HepG2 (cell line): Measurements from ENCODE around the gene NLRC5. TPM values are rescaled to one million over a fixed set of nuclear protein-coding genes. Genes with fewer than 3 reads are reported as not detected.

Experiments used
- ATAC-seq: fragments of 200-7000 bp; cut with Tn5 transposase; 3 replicates; pipeline ENCODE4 v1.9.1; 2020; ENCODE audit warnings: mild to moderate bottlenecking, moderate library complexity
- BruUV-seq: library from RNA; stranded (reverse); fragments of 400-500 nt; replicated peaks from 2 replicates; lab custom pipeline; 2021; lab: Mats Ljungman, UMichigan
- CTCF ChIA-PET: fragments of 300-600 bp; formaldehyde crosslinking; extraction: SDS; loops from one replicate; lab custom pipeline; 2021; ENCODE audit warnings: low total read pairs, inconsistent platforms, low intra/inter-chr PET ratio; lab: Yijun Ruan, JAX
- POLR2A ChIA-PET: fragments of 350-600 bp; sonication (Branson Sonifier 250); formaldehyde crosslinking; loops from one replicate; lab custom pipeline; 2020; ENCODE audit warnings: antibody characterized with exemption, inconsistent platforms; lab: Yijun Ruan, JAX
- DNase-seq: peaks from one replicate; pipeline ENCODE4 v3.0.0-alpha.2; 2015; ENCODE audit warnings: low spot score
- FAIRE-seq: peaks from 3 replicates; lab custom pipeline; 2011; peaks lifted over from hg19 to GRCh38; lab: Jason Lieb, UNC
- H2AFZ ChIP-seq: one replicate; pipeline ENCODE4 v1.6.1; 2011; ENCODE audit warnings: low read length, inconsistent platforms
- H3K27ac ChIP-seq: fragments of 300-600 bp; 3 replicates; pipeline ENCODE4 v1.8.0; 2011; ENCODE audit warnings: mixed run types, mild to moderate bottlenecking, mixed read lengths, low read length, inconsistent platforms; ENCODE audit not compliant: insufficient read depth; ENCODE audit errors: extremely low read length
- H3K27me3 ChIP-seq, 2 experiments: fragments of 200-600 bp in 1 of 2; 2 replicates in 1 of 2; 3 replicates in 1 of 2; pipeline versions ENCODE4 v1.6.0 to v1.8.0; 2011; ENCODE audit warnings: low read length in 2 of 2, mild to moderate bottlenecking in 2 of 2, moderate library complexity in 2 of 2, inconsistent platforms in 1 of 2; ENCODE audit not compliant: insufficient read depth in 2 of 2, control insufficient read depth in 1 of 2
- H3K36me3 ChIP-seq, 2 experiments: fragments of 200-600 bp in 1 of 2; replicated peaks in 1 of 2; 2 replicates in 1 of 2; 3 replicates in 1 of 2; pipeline versions ENCODE4 v1.5.1 to v1.8.0; 2011; ENCODE audit warnings: low read length in 2 of 2, inconsistent platforms in 1 of 2; ENCODE audit not compliant: insufficient read depth in 2 of 2, control insufficient read depth in 1 of 2
- H3K4me1 ChIP-seq: 2 replicates; pipeline ENCODE4 v1.5.1; 2012; ENCODE audit warnings: low read length, inconsistent platforms; ENCODE audit not compliant: insufficient read depth
- H3K4me2 ChIP-seq: 2 replicates; pipeline ENCODE4 v1.6.0; 2011; ENCODE audit warnings: low read depth, low read length, inconsistent platforms
- H3K4me3 ChIP-seq, 3 experiments: fragments of 200-600 bp in 1 of 3; sonication (generic), shearing (Covaris generic) in 1 of 3; replicated peaks in 1 of 3; 2 replicates each; pipeline ENCODE4 v1.5.1; 2011 to 2016; ENCODE audit warnings: low read length in 3 of 3, inconsistent platforms in 2 of 3, low read depth in 2 of 3, mild to moderate bottlenecking in 2 of 3, control low read depth in 1 of 3, mixed read lengths in 1 of 3; ENCODE audit not compliant: insufficient read depth in 1 of 3
- H3K79me2 ChIP-seq: one replicate; pipeline ENCODE4 v1.6.1; 2011; ENCODE audit warnings: low read length, inconsistent platforms; ENCODE audit not compliant: insufficient read depth
- H3K9ac ChIP-seq: 2 replicates; pipeline ENCODE4 v1.6.0; 2011; ENCODE audit warnings: mild to moderate bottlenecking, low read depth, low read length, inconsistent platforms; ENCODE audit not compliant: insufficient read depth
- H3K9me3 ChIP-seq: 2 replicates; pipeline ENCODE4 v1.5.1; 2012; ENCODE audit warnings: mild to moderate bottlenecking, low read length
- H4K20me1 ChIP-seq: 2 replicates; pipeline ENCODE4 v1.6.0; 2011; ENCODE audit warnings: inconsistent platforms, mild to moderate bottlenecking, low read length, moderate library complexity; ENCODE audit not compliant: insufficient read depth
- MAFK ChIP-seq, 2 experiments: IDR thresholded peaks in 1 of 2; conservative IDR thresholded peaks in 1 of 2; 2 replicates each; pipeline ENCODE4 v1.6.1; 2011; ENCODE audit warnings: improper control_type of control experiment in 2 of 2, low read length in 2 of 2
- ZNF639 ChIP-seq: conservative IDR thresholded peaks from 2 replicates; pipeline ENCODE4 v1.6.1; 2018; ENCODE audit warnings: missing genetic modification reagents
- WGBS: methylation state at CpG from one replicate; pipeline ENCODE4 v1.1.6; 2017; ENCODE audit warnings: low lambda C conversion rate; 5-methylcytosine and 5-hydroxymethylcytosine counted together
- in situ Hi-C: cut with HindIII; loops from 2 replicates; pipeline ENCODE4 v1.10.0; 2017; ENCODE audit warnings: low pct_unique_long_range_greater_than_20kb; ENCODE audit not compliant: extremely low pct_ligation_motif_present
- intact Hi-C: fragments of 100-400 bp; cut with micrococcal nuclease; formaldehyde crosslinking; loops from one replicate; pipeline ENCODE4 v1.10.0; 2022; ENCODE audit not compliant: unreplicated experiment
- polyA plus RNA-seq, 8 experiments: library from polyadenylated mRNA; depleted of rRNA in 3 of 8; stranded (reverse) in 7 of 8; unstranded in 1 of 8; fragments of >200 nt; fragmentation: Illumina TruSeq in 4 of 8; extraction: Trizol in 4 of 8; gene quantifications; 2 replicates each; pipeline versions ENCODE4 v1.2.1 to v1.2.3, GENCODE V29; 2011 to 2016; ENCODE audit warnings: low read depth in 4 of 8, missing spikeins in 1 of 8, mixed read lengths in 1 of 8; ENCODE audit not compliant: insufficient read depth in 1 of 8
- total RNA-seq, 5 experiments: library from RNA; depleted of rRNA; stranded (reverse); fragments of >200 nt; fragmentation: Illumina TruSeq; extraction: Trizol; gene quantifications; 2 replicates each; pipeline ENCODE4 v1.2.3, GENCODE V29; 2016; ENCODE audit warnings: low read depth in 1 of 5
- TF ChIP-seq, protein P1 (sequence below): sonication (generic); formaldehyde crosslinking; IDR thresholded peaks from 2 replicates; pipeline ENCODE4 v1.4.0; 2020; ENCODE audit warnings: missing genetic modification reagents, borderline replicate concordance
- TF ChIP-seq, protein P2 (sequence below): sonication (generic); formaldehyde crosslinking; conservative IDR thresholded peaks from 2 replicates; pipeline ENCODE4 v1.4.0; 2020; ENCODE audit warnings: missing genetic modification reagents

NLRC5 gene
- total and polyA plus RNA-seq, 2 of the 13 experiments (the other 11 are each of a cell fraction or from before 2014, with no cell fraction given) = 6.3 to 12.7 TPM

- CTCF ChIA-PET = no interaction called here
- no peaks in the 10 kb centered on the region for H3K36me3 ChIP-seq
- no peaks in the 10 kb centered on the region for H4K20me1 ChIP-seq
- no peaks in the 10 kb centered on the region for H3K4me1 ChIP-seq
- POLR2A ChIA-PET = no interaction called here
- H3K9ac ChIP-seq = no peak overlapping the region
- no peak overlapping the region for H3K4me3 ChIP-seq
- no peaks in the 10 kb centered on the region for H3K9me3 ChIP-seq
- 49% methylated on average over 2 of the region's 3 CpGs for WGBS
- TF ChIP-seq, protein P1, sequence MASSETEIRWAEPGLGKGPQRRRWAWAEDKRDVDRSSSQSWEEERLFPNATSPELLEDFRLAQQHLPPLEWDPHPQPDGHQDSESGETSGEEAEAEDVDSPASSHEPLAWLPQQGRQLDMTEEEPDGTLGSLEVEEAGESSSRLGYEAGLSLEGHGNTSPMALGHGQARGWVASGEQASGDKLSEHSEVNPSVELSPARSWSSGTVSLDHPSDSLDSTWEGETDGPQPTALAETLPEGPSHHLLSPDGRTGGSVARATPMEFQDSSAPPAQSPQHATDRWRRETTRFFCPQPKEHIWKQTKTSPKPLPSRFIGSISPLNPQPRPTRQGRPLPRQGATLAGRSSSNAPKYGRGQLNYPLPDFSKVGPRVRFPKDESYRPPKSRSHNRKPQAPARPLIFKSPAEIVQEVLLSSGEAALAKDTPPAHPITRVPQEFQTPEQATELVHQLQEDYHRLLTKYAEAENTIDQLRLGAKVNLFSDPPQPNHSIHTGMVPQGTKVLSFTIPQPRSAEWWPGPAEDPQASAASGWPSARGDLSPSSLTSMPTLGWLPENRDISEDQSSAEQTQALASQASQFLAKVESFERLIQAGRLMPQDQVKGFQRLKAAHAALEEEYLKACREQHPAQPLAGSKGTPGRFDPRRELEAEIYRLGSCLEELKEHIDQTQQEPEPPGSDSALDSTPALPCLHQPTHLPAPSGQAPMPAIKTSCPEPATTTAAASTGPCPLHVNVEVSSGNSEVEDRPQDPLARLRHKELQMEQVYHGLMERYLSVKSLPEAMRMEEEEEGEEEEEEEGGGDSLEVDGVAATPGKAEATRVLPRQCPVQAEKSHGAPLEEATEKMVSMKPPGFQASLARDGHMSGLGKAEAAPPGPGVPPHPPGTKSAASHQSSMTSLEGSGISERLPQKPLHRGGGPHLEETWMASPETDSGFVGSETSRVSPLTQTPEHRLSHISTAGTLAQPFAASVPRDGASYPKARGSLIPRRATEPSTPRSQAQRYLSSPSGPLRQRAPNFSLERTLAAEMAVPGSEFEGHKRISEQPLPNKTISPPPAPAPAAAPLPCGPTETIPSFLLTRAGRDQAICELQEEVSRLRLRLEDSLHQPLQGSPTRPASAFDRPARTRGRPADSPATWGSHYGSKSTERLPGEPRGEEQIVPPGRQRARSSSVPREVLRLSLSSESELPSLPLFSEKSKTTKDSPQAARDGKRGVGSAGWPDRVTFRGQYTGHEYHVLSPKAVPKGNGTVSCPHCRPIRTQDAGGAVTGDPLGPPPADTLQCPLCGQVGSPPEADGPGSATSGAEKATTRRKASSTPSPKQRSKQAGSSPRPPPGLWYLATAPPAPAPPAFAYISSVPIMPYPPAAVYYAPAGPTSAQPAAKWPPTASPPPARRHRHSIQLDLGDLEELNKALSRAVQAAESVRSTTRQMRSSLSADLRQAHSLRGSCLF = no peak
- TF ChIP-seq, protein P2, sequence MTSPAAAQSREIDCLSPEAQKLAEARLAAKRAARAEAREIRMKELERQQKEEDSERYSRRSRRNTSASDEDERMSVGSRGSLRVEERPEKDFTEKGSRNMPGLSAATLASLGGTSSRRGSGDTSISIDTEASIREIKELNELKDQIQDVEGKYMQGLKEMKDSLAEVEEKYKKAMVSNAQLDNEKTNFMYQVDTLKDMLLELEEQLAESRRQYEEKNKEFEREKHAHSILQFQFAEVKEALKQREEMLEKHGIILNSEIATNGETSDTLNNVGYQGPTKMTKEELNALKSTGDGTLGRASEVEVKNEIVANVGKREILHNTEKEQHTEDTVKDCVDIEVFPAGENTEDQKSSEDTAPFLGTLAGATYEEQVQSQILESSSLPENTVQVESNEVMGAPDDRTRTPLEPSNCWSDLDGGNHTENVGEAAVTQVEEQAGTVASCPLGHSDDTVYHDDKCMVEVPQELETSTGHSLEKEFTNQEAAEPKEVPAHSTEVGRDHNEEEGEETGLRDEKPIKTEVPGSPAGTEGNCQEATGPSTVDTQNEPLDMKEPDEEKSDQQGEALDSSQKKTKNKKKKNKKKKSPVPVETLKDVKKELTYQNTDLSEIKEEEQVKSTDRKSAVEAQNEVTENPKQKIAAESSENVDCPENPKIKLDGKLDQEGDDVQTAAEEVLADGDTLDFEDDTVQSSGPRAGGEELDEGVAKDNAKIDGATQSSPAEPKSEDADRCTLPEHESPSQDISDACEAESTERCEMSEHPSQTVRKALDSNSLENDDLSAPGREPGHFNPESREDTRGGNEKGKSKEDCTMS (CRISPR knock-in tag) = no peak
- TF ChIP-seq ZNF639 (CRISPR knock-in tag) (no peak), MAFK (conservative IDR thresholded peaks at IDR 0.05 in 1 of 2, IDR thresholded peaks at IDR 0.05 in 1 of 2; ENCODE audit: low read length in 2 of 2) (no peak)
- H3K27ac ChIP-seq = no peak overlapping the region
- in situ Hi-C loops = no loop called here
- DNase-seq = no peak
- H3K79me2 ChIP-seq = no peaks in the 10 kb centered on the region
- intact Hi-C loops = no loop called here
- no TSS peak for BruUV-seq
- FAIRE-seq = no peak
- H3K27me3 ChIP-seq = 0 out of 5 replicates have a peak, but pooled peaks cover 0 to 5% of the 10 kb centered on the region in 2 experiments
- no peak overlapping the region for H3K4me2 ChIP-seq
- ATAC-seq = no peak
- no peak overlapping the region for H2AFZ ChIP-seq
Observed at GRCh38 chr16:56997931-56998330, 8.6 kb downstream of the NLRC5 start.
